Left ventricle myocardium superior (tissue), 1 donor: ENCODE data around the gene OTUD3. TPM values are rescaled to one million over a fixed set of nuclear protein-coding genes. Genes with fewer than 3 reads are reported as not detected.
"Not testable (repeated sequence)": the region's sequence is repeated elsewhere in the genome, so short reads cannot be mapped to it uniquely, and the experiment has no call there.

ENCODE experiments used
- ATAC-seq: fragments of 200-7000 bp; cut with Tn5 transposase; one replicate; pipeline ENCODE4 v1.9.1; 2020; ENCODE audit warnings: mild to moderate bottlenecking, moderate library complexity
- DNase-seq: peaks from one replicate; pipeline ENCODE4 v3.0.0-alpha.2; 2020
- intact Hi-C: fragments of 100-400 bp; cut with micrococcal nuclease; formaldehyde crosslinking; loops from one replicate; pipeline ENCODE4 v1.11.0; 2022
- long read RNA-seq: library from polyadenylated mRNA; unstranded; transcript quantifications from one replicate; pipeline ENCODE4 v2.0.0, GENCODE V29; 2021
- total RNA-seq: library from RNA; stranded (reverse); fragmentation: NEBNext Ultra II Directional; extraction: Animal tissue kit (Norgen Biotek cat#: 25700); gene quantifications from one replicate; pipeline ENCODE4 v1.2.1, GENCODE V29; 2021
- donor health status: DM: no; HTN: yes; CAD: no; lungs with severe emphysema.

The OTUD3 gene, protein sequence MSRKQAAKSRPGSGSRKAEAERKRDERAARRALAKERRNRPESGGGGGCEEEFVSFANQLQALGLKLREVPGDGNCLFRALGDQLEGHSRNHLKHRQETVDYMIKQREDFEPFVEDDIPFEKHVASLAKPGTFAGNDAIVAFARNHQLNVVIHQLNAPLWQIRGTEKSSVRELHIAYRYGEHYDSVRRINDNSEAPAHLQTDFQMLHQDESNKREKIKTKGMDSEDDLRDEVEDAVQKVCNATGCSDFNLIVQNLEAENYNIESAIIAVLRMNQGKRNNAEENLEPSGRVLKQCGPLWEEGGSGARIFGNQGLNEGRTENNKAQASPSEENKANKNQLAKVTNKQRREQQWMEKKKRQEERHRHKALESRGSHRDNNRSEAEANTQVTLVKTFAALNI
- total RNA-seq, result 3.7 TPM
- long read RNA-seq, partial matches to known transcripts, result 0 of 1 reads
- long read RNA-seq, other reads (novel, unspliced or antisense), result 1 of 1 reads

DNA sequence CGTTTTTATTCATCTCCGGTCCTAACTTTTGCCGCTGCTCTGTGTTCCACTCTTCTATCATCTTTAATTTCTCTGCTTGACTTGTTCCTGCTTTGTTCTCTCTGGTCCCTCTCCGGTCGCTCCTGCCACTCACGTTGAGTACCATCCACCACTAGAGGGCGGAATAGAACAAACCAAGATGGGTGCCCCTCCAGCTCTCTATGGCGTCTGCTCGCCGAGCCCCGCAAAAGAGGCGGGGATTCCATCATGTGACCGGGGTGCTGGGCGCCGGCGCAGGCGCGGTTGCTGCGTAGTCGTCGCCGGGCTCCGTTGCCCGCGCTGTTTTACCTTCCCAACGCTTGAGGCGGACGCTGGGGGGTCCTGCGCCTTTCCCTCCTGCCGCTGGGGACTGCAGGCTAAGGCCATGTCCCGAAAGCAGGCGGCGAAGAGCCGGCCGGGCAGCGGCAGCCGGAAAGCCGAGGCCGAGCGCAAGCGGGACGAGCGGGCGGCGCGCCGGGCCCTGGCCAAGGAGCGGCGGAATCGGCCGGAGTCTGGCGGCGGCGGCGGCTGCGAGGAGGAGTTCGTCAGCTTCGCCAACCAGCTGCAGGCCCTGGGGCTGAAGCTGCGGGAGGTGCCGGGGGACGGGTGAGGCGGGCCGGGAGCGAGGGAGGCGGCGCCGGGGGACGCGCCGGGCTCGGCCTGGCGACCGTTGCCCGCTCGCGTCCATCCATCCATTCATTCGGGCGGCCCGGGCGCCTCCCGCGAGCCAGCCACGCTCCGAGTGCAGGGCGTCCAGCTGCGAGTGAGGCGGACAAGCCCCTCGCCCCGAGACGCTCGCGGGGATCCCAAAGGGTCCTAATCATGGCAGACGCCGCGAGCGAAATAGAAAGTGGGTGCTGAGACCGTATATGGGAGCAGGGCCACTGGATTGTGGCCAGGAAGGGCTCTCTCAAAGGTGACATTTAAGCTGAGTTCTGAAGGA lies at the start of gene OTUD3:
TSS of gene OTUD3 (plus strand) at position 285 of the 961 bp plus-strand sequence. CDS start at position 404, 119 bp downstream.
- intact Hi-C loops, result no loop called here
- DNase-seq (peak; percentile 95), ATAC-seq (peak; percentile 99)

- intact Hi-C loops, result no loop called here
Measured at GRCh38 chr1:19835578-19835977, 46.6 kb upstream of the OTUD3 start.

DNA sequence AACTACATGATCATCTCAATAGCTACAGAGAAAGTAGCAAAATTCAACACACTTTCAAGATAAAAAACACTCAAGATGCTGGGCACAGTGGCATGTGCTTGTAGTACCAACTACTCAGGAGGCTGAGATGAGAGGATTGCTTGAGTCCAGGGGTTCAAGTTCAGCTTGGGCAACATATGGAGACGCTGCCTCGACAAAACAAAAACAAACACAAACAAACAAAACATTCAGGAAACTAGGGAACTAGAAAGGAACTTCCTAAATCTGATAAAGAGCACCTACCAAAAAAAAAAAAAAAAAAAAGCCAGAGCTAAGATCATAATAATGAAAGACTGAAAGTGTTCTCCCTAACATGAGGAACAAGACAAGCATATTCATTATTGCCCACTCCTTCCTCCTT lies 44.3 kb upstream of the OTUD3 start:
- ATAC-seq, result no peak
- intact Hi-C loops, result no loop called here
- no peak for DNase-seq

More at GRCh38 chr1:19835578-19835977, 46.6 kb upstream of the OTUD3 start:
- DNase-seq (no peak), ATAC-seq (no peak)

GRCh38 chr1:19840228-19840627 lies 42.0 kb upstream of the OTUD3 start:
- no peak for DNase-seq
- ATAC-seq, result no peak
- intact Hi-C loops, result no loop called here

- intact Hi-C loops, result no loop called here
- ATAC-seq (no peak), DNase-seq (no peak)
Measured at GRCh38 chr1:19844731-19845495, 37.3 kb upstream of the OTUD3 start.

DNA sequence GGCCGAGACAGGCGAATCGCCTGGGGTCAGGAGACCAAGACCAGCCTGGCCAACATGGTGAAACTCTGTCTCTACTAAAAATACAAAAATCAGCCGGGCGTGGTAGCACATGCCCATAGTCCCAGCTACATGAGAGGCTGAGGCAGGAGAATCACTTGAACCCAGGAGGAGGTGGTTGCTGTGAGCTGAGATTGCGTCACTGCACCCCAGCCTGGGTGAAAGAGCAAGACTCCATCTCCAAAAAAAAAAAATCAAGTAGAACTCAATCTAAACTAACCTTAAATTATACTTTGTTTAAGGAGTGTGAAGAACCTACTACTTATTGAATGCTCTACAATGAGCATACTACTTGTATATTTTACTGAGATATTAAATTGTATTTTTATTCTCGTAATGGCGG lies 36.6 kb upstream of the OTUD3 start:
- no peak for ATAC-seq
- intact Hi-C loops, result no loop called here
- no peak for DNase-seq

GRCh38 chr1:19846338-19846737 lies 35.9 kb upstream of the OTUD3 start:
- intact Hi-C loops, result no loop called here
- ATAC-seq, result no peak

DNA sequence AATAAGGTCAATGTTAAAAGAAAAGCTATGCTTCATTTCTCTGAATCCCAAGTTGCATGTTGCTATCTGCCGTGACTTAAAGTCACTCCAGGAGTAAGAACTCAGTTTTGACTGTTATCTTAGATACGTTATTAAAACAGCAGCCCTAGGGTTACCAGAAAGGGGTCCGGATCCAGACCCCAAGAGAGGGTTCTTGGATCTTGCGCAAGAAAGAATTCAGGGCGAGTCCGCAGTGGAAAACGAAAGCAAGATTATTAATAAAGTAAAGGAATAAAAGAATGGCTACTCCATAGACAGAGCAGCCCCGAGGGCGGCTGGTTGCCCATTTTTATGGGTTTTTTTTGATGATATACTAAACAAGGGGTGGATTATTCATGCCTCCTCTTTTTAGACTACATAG lies 34.9 kb upstream of the OTUD3 start:
- ATAC-seq, intact Hi-C loops, DNase-seq: not testable (repeated sequence)

More at GRCh38 chr1:19846338-19846737, 35.9 kb upstream of the OTUD3 start:
- DNase-seq, result no peak

DNA sequence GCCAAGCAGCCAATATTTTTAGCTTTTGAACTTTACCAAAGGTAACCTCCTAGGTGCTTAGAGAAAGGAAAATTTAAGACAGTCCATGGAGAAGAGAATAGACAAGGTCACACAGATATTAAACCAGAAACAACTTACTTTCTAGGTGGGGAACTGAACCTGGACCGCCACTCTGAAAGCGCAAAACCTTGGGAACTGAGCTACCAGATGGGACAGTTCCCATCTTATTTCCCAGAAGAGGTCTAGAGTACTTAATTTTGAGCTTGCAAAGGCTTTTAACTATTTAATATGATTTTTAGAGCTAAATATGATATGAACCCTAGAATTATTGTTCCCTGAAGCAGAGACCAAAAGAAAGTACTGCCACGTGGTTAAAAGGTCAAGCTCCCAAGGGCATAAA lies 32.9 kb upstream of the OTUD3 start:
- intact Hi-C loops, DNase-seq, ATAC-seq: not testable (repeated sequence)

DNA sequence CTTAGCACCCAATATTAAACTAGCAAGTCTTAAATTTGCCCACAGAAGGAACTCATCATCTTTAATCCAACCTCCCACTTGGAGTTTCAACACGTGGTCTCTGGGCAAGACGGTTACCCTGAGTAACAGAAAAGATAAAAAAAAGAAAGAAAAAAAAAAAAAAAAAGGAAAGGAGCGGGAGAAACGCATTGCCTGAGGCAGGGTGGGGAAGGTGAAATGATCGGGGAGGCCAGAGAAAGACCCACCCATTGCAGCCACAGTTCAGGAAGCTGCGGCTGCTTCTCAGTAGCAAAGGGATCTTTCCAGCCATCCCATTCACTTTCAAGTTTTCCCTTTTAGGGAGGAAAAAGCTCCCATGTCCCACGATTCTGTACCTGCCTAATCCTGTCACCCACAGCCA lies 32.0 kb upstream of the OTUD3 start:
- ATAC-seq (no peak), DNase-seq (no peak)
- intact Hi-C loops, result no loop called here

DNA sequence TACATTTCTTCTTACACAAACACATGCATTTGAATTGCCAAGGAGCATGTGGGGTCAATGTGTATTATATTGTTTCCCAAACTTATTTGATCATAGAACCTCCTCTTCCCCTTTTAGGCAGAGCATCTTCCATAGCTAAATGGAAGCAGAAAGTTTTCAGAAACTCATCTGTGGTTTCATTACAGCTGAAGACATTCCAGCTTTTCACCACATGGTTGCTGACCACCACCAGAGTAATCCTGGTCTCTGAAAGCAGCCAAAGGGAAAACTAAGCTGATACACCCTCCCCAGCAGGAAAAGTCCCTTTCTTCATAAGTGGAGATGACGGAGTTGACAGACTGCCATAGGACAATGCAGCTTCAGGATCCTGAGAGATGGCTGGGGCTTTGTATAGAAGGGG lies 30.2 kb upstream of the OTUD3 start:
- intact Hi-C loops, result no loop called here
- no peak for DNase-seq
- no peak for ATAC-seq

DNA sequence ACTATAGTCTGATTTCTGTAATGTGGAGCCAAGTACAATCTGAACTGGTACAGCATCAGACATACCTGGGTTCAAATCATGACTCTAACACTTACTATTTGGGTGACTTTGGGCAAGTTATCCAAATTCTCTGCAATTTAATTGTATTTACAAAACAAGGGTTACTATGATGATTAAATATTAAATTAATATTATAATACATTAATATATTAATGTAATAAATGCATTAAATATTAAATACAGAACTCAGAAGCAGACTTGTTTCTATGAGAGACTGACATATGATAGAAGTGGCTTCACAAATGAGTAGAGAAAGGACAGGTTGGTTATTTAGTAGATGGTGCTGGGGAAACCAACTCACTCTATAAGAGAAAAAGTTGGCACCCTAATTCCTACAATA lies 27.3 kb upstream of the OTUD3 start:
- ATAC-seq (no peak), DNase-seq (no peak)
- intact Hi-C loops, result no loop called here

DNA sequence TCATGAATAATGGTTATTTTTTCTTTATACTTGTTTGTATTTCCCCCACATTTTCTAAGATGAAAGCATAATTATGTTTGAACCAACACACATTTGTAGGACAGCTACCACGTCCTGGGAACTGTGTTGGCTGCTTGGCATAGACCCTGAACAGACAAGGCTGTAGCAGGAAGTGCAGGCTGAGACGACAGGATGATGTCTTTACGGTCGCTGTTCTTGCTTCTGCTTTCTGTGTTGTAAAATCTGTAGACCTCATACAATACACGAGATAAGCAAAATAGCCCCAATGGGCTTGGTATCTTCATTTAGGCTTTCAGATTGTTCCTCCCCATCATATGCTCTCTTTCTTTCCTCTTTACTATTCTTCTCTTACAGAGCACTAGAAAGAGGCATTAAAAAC lies 23.3 kb upstream of the OTUD3 start:
- ATAC-seq, result no peak
- intact Hi-C loops, result no loop called here
- no peak for DNase-seq

DNA sequence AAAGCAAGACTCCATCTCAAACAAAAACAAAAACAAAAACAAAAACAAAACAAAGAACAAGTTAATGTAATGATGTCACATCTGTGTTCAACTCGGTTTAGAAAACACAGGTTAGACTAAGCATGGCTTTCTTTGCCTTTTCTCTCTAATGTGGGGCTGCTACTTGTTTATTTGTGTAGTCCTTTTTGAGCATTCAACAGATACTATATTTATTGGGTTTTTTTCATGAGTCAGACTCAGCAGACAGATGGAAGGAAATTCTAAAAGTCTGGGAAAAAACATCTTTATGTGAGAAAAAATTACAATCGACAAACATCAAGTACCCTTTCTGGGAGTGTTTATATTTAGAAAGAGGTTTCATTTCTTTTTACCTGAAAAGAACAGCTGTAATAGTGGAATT lies 22.3 kb upstream of the OTUD3 start:
- intact Hi-C loops, result no loop called here
- ATAC-seq, result no peak
- DNase-seq, result no peak

- ATAC-seq (no peak), DNase-seq (no peak)
- intact Hi-C loops, result no loop called here
Measured at GRCh38 chr1:19860418-19860817, 21.8 kb upstream of the OTUD3 start.

DNA sequence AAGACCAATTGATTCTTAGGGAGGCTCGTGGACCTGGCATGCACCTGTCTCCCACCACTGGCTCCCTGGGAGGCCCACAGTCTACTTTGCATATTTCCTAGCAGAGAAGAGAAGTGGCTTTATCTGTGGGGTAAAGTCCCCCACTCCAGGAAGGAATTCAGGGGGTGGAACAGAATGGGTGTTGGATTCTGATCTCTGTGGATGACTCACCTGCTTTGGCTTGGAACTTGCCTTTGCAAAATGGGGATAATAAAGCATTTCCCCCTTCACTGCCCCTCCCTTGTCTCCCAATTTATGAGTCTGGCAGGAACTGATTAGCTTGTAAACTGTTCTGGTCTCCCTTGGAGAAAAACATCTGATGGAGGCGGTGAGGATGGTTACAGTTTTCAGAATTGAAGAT lies 21.2 kb upstream of the OTUD3 start:
- no peak for DNase-seq
- ATAC-seq, result no peak
- intact Hi-C loops, result no loop called here

- no peak for DNase-seq
- no peak for ATAC-seq
- intact Hi-C loops, result no loop called here
Measured at GRCh38 chr1:19861842-19862530, 20.2 kb upstream of the OTUD3 start.

DNA sequence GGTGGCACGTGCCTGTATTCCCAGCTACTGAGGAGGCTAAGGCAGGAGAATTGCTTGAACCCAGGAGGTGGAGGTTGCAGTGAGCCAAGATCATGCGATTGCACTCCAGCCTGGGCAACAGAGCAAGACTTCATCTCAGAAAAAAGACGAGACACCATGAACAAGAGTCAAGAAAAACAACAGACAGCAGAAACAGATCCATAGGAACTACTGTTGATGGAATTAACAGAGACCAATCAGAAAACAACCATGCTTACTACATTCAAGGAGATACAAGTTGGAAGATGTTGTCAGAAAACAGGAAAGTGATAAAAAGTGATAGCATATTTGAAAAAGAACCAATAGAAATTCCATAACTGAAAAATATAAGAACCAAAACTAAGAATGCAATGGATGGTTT lies 19.3 kb upstream of the OTUD3 start:
- intact Hi-C loops, result no loop called here
- DNase-seq, result no peak
- ATAC-seq, result no peak
